ENCODE data around the gene JPT2. TPM values are rescaled to one million over a fixed set of nuclear protein-coding genes. Genes with fewer than 3 reads are reported as not detected.
"Not testable (repeated sequence)": the region's sequence is repeated elsewhere in the genome, so short reads cannot be mapped to it uniquely, and the experiment has no call there.

JPT2 gene
- total RNA-seq, 2 donors from 2014 or later, result 11.7 to 16.1 TPM

- TF ChIP-seq CTCF (IDR thresholded peaks at IDR 0.05), result no peak
- H3K27ac ChIP-seq, result no peak overlapping the region
- H3K4me3 ChIP-seq, result no peak overlapping the region
- H3K4me1 ChIP-seq, result peaks cover 0 to 7% of the 10 kb centered on the region in 2 donors
- H3K9me3 ChIP-seq, result no peaks in the 10 kb centered on the region
- DNase-seq (ENCODE audit: low spot score), result no peak
- H3K36me3 ChIP-seq, result no peaks in the 10 kb centered on the region
- no peaks in the 10 kb centered on the region for H3K27me3 ChIP-seq
Observed at GRCh38 chr16:1700246-1700645, 22.2 kb downstream of the JPT2 start.

GRCh38 chr16:1701216-1701878, 23.3 kb downstream of the JPT2 start:
- TF ChIP-seq CTCF (IDR thresholded peaks at IDR 0.05), result no peak
- DNase-seq (ENCODE audit: low spot score), result no peak
- Histone ChIP-seq H3K27ac (no peak overlapping the region), H3K4me1 (peaks cover 0 to 7% of the 10 kb centered on the region in 2 donors), H3K36me3 (no peaks in the 10 kb centered on the region), H3K9me3 (no peaks in the 10 kb centered on the region), H3K4me3 (no peak overlapping the region), H3K27me3 (no peaks in the 10 kb centered on the region)

DNA sequence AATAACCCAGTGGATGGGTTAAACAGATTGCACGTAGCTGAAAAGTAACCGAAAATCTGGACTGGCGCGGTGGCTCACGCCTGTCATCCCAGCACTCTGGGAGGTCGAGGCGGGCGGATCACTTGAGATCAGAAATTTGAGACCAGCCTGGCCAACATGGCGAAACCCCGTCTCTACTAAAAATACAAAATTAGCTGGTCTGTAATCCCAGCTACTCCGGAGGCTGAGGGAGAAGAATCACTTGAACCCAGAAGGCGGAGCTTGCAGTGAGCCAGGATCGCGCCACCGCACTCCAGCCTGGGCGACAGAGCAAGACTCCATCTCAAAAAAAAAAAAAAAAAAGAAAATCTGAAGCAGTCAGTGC, 27.2 kb downstream of the JPT2 start:
- Histone ChIP-seq H3K4me3 (peak overlapping the region; percentile 78 to 88), H3K27ac (peak overlapping the region; percentile 94 to 95), H3K4me1 (peaks cover 0 to 44% of the 10 kb centered on the region in 2 donors)
- not testable (repeated sequence) for H3K36me3 ChIP-seq; DNase-seq (ENCODE audit: low spot score); H3K27me3 ChIP-seq; H3K9me3 ChIP-seq

- peak within 1 kb of the TSS; percentile 94 to 95 for H3K27ac ChIP-seq
- peak; percentile 94 for TF ChIP-seq CTCF (IDR thresholded peaks at IDR 0.05)
- H3K27me3 ChIP-seq, result no peaks in the 10 kb centered on the region
- peak; percentile 92 for DNase-seq (ENCODE audit: low spot score)
- peak within 1 kb of the TSS; percentile 78 to 88 for H3K4me3 ChIP-seq
- H3K36me3 ChIP-seq, result no peaks in the 10 kb centered on the region
- H3K9me3 ChIP-seq, result no peaks in the 10 kb centered on the region
- H3K4me1 ChIP-seq, result peaks cover 0 to 46% of the 10 kb centered on the region in 2 donors
Observed at GRCh38 chr16:1705688-1706385, 27.8 kb downstream of the JPT2 start, which contains the start of gene MAPK8IP3. Gene MAPK8IP3, plus strand, starts transcription at chr16:1706195. Its CDS starts 145 bp downstream, at chr16:1706340.

DNA sequence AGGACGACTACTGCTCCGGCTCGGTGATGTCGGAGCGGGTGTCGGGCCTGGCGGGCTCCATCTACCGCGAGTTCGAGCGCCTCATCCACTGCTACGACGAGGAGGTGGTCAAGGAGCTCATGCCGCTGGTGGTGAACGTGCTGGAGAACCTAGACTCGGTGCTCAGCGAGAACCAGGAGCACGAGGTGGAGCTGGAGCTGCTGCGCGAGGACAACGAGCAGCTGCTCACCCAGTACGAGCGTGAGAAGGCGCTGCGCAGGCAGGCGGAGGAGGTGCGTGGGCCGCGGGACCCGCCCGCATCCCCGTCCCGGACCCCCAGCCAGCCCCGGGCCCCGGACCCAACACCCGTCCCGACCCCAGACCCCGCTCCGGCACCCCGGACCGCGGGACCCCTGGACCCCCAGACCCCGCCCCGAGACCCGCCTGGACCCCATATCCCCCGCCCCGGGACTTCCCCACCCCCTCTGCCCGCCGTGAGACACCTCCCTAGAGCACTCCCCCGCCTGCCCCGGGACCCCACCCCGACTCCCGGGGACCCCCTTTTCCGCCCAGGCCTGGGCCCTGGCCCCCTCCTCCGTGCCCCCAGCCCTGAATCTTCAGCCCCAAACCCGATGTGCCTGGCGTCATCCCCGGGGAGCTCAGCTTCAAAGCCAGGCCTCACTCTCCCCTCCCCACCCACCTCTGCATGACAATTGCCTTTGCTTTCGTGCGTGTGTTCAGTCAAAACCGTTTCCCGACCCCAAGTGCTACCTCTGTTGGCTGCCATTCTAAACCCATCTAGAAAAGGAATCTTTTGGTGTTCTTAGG, 28.5 kb downstream of the JPT2 start:
- DNase-seq (ENCODE audit: low spot score), result no peak
- Histone ChIP-seq H3K4me1 (peaks cover 0 to 52% of the 10 kb centered on the region in 2 donors), H3K9me3 (no peaks in the 10 kb centered on the region), H3K4me3 (peak overlapping the region; percentile 78 to 88), H3K36me3 (no peaks in the 10 kb centered on the region), H3K27me3 (no peaks in the 10 kb centered on the region), H3K27ac (peak overlapping the region; percentile 94 to 95)
- no peak for TF ChIP-seq CTCF (IDR thresholded peaks at IDR 0.05)
